ENCODE measurements around the gene CRISP3.

The CRISP3 gene

DNA sequence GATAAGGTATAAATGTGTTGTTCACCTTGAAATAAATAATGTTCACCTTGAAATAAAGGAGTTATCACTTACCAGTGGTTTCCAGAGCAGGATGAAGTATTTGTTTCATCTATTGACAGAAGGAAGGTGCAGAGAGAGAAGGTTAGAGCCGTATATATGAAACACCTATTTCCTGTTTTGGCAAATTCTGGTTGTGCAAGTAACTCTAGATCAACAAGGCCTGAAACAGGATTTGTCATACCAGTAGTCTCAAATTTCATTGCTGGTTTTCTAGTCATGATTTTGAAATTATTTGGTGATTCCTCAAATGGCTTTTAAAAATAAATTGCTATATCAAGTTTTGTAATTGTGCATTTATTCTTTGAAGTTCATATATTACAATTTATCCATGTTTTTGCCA lies at the start of gene CRISP3:
Gene CRISP3 (minus strand): TSS at position 130 of the 400 bp plus-strand sequence. CDS start 21 bp downstream, at position 109.
- no peaks in the 10 kb centered on the region for H3K4me1 Mint-ChIP-seq (ENCODE audit: low read depth)
- H3K9me3 Mint-ChIP-seq (ENCODE audit: low read depth): peaks cover 4% of the 10 kb centered on the region
- H3K36me3 Mint-ChIP-seq: no peaks in the 10 kb centered on the region
- no peaks in the 10 kb centered on the region for H3K27me3 Mint-ChIP-seq
- H3K4me3 Mint-ChIP-seq: no peak within 1 kb of the TSS
- H3K27ac Mint-ChIP-seq: no peak within 1 kb of the TSS

GRCh38 chr6:49790341-49790740 lies 46.2 kb upstream of the CRISP3 start:
- Mint-ChIP-seq H3K36me3 (no peaks in the 10 kb centered on the region), H3K9me3 (ENCODE audit: low read depth) (no peaks in the 10 kb centered on the region), H3K4me3 (no peak overlapping the region), H3K4me1 (ENCODE audit: low read depth) (no peaks in the 10 kb centered on the region), H3K27ac (no peak overlapping the region), H3K27me3 (no peaks in the 10 kb centered on the region)

- H3K4me1 Mint-ChIP-seq (ENCODE audit: low read depth): no peaks in the 10 kb centered on the region
Measured at GRCh38 chr6:49787176-49787575, 43.0 kb upstream of the CRISP3 start, which contains the start of gene PGK2. TSS of gene PGK2 (minus strand) at chr6:49787285. CDS start at chr6:49787187, 98 bp downstream.

DNA sequence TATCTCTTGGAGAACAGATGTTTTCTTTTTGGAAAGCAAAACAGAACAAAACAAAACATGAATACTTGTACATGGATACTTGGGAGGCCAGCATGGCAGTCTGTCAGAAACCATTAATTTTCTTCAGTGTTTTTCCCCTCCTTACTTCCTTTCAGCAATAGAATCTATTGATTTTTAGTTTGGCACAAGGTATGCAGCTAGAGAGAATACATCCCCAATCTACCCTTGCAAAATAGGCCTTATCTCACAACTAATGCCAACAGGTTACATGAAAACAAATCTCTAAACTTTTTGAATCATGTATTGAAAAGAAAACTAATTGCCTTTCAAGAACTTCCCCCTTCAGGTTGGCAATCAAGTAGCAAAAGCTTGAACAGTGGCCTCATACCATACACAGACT lies 40.1 kb upstream of the CRISP3 start:
- Mint-ChIP-seq H3K4me1 (ENCODE audit: low read depth) (no peaks in the 10 kb centered on the region), H3K4me3 (no peak overlapping the region), H3K9me3 (ENCODE audit: low read depth) (no peaks in the 10 kb centered on the region), H3K27me3 (no peaks in the 10 kb centered on the region), H3K27ac (no peak overlapping the region), H3K36me3 (no peaks in the 10 kb centered on the region)

More at GRCh38 chr6:49787176-49787575, 43.0 kb upstream of the CRISP3 start, which contains the start of gene PGK2:
- Mint-ChIP-seq H3K36me3 (no peaks in the 10 kb centered on the region), H3K9me3 (ENCODE audit: low read depth) (no peaks in the 10 kb centered on the region), H3K27me3 (no peaks in the 10 kb centered on the region), H3K27ac (no peak within 1 kb of the TSS), H3K4me3 (no peak within 1 kb of the TSS)

- no peak overlapping the region for H3K27ac Mint-ChIP-seq
- no peaks in the 10 kb centered on the region for H3K36me3 Mint-ChIP-seq
- no peaks in the 10 kb centered on the region for H3K27me3 Mint-ChIP-seq
- H3K4me1 Mint-ChIP-seq (ENCODE audit: low read depth): no peaks in the 10 kb centered on the region
- no peaks in the 10 kb centered on the region for H3K9me3 Mint-ChIP-seq (ENCODE audit: low read depth)
- H3K4me3 Mint-ChIP-seq: no peak overlapping the region
Measured at GRCh38 chr6:49782725-49783124, 38.5 kb upstream of the CRISP3 start.

GRCh38 chr6:49782293-49782692 lies 38.1 kb upstream of the CRISP3 start:
- H3K4me1 Mint-ChIP-seq (ENCODE audit: low read depth): no peaks in the 10 kb centered on the region
- no peaks in the 10 kb centered on the region for H3K27me3 Mint-ChIP-seq
- no peak overlapping the region for H3K27ac Mint-ChIP-seq
- no peaks in the 10 kb centered on the region for H3K9me3 Mint-ChIP-seq (ENCODE audit: low read depth)
- no peaks in the 10 kb centered on the region for H3K36me3 Mint-ChIP-seq
- no peak overlapping the region for H3K4me3 Mint-ChIP-seq

DNA sequence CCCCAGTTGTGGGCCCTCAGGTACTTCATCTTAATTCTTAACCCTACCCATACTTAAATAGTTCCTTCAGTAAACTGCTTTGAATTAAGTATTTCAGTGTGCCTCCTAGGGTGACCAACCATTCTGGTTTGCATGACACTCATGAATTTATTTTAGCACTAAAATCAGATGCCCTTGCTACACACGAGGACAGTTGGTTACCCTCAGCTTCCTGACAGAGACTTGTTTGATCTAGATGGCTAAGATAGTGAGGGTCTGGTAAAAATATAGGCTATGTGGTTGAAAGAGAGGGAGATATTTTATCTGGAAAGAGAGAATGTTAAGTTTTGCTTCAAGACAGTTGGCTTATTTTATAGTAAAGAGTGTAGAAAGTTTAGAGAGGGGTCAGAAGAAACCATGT lies 32.3 kb upstream of the CRISP3 start:
- H3K4me1 Mint-ChIP-seq (ENCODE audit: low read depth): no peaks in the 10 kb centered on the region

GRCh38 chr6:49775043-49775442 lies 30.9 kb upstream of the CRISP3 start:
- H3K36me3 Mint-ChIP-seq: no peaks in the 10 kb centered on the region
- H3K27me3 Mint-ChIP-seq: no peaks in the 10 kb centered on the region
- no peak overlapping the region for H3K4me3 Mint-ChIP-seq
- no peak overlapping the region for H3K27ac Mint-ChIP-seq
- no peaks in the 10 kb centered on the region for H3K9me3 Mint-ChIP-seq (ENCODE audit: low read depth)
- H3K4me1 Mint-ChIP-seq (ENCODE audit: low read depth): no peaks in the 10 kb centered on the region

More for the DNA sequence above, 32.3 kb upstream of the CRISP3 start:
- Mint-ChIP-seq H3K36me3 (no peaks in the 10 kb centered on the region), H3K4me3 (no peak overlapping the region), H3K9me3 (ENCODE audit: low read depth) (no peaks in the 10 kb centered on the region), H3K27me3 (no peaks in the 10 kb centered on the region), H3K27ac (no peak overlapping the region)

DNA sequence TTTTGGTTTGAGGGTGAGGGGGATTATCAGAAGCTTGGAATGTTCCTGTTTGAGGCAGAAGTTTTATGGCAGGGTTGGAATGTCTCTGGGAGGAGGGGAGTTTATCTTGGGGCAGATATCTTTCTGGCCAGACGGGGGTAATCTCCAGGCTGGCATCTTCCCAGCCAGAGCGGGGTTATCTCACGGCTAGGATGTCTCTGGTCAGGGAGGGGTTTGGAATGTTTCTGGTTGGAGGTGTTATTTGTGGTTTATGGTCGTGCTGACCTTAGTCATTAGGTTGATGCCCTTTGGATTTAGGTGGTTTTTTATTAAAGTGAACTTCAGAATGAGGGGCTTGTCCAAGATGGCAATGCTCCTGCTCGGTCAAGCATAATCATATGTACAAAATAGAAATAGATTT lies 28.1 kb upstream of the CRISP3 start:
- Mint-ChIP-seq H3K36me3 (no peaks in the 10 kb centered on the region), H3K27me3 (no peaks in the 10 kb centered on the region), H3K4me3 (no peak overlapping the region), H3K27ac (no peak overlapping the region), H3K9me3 (ENCODE audit: low read depth) (peaks cover 5% of the 10 kb centered on the region), H3K4me1 (ENCODE audit: low read depth) (no peaks in the 10 kb centered on the region)

- H3K27ac Mint-ChIP-seq: no peak overlapping the region
- no peaks in the 10 kb centered on the region for H3K36me3 Mint-ChIP-seq
- H3K9me3 Mint-ChIP-seq (ENCODE audit: low read depth): peaks cover 5% of the 10 kb centered on the region
- H3K27me3 Mint-ChIP-seq: no peaks in the 10 kb centered on the region
- H3K4me3 Mint-ChIP-seq: no peak overlapping the region
- H3K4me1 Mint-ChIP-seq (ENCODE audit: low read depth): no peaks in the 10 kb centered on the region
Measured at GRCh38 chr6:49766762-49767161, 22.6 kb upstream of the CRISP3 start.

- H3K4me3 Mint-ChIP-seq: no peak overlapping the region
- peaks cover 5% of the 10 kb centered on the region for H3K9me3 Mint-ChIP-seq (ENCODE audit: low read depth)
- H3K36me3 Mint-ChIP-seq: no peaks in the 10 kb centered on the region
- H3K27me3 Mint-ChIP-seq: no peaks in the 10 kb centered on the region
- H3K4me1 Mint-ChIP-seq (ENCODE audit: low read depth): no peaks in the 10 kb centered on the region
- H3K27ac Mint-ChIP-seq: no peak overlapping the region
Measured at GRCh38 chr6:49764571-49765236, 20.5 kb upstream of the CRISP3 start.

GRCh38 chr6:49743429-49743828 lies 759 bp downstream of the CRISP3 start:
- Mint-ChIP-seq H3K4me1 (ENCODE audit: low read depth) (no peaks in the 10 kb centered on the region), H3K27ac (no peak overlapping the region)

DNA sequence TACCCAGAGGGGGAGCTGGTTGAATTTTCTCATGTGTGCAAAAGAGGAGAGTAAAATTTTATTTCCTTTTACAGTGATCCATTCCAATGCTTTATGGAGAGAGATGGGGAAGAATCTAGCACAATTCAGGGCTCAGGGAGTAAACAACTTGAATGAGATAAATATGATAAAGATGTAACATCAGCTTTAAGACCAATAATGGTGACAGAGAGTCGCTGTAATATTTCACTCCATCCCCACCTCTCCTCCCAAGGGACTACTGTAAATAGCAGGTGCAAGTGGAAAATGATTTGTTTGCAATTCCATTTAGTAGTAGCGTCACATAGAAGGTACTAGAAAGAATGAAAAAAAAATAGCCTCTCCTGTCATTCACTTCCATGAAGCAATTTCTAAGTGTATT lies 4.8 kb downstream of the CRISP3 start:
- Mint-ChIP-seq H3K27me3 (no peaks in the 10 kb centered on the region), H3K4me1 (ENCODE audit: low read depth) (no peaks in the 10 kb centered on the region), H3K9me3 (ENCODE audit: low read depth) (peaks cover 4% of the 10 kb centered on the region), H3K27ac (no peak overlapping the region), H3K36me3 (no peaks in the 10 kb centered on the region), H3K4me3 (no peak overlapping the region)

More at GRCh38 chr6:49743429-49743828, 759 bp downstream of the CRISP3 start:
- Mint-ChIP-seq H3K9me3 (ENCODE audit: low read depth) (peaks cover 4% of the 10 kb centered on the region), H3K27me3 (no peaks in the 10 kb centered on the region), H3K36me3 (no peaks in the 10 kb centered on the region), H3K4me3 (no peak overlapping the region)

DNA sequence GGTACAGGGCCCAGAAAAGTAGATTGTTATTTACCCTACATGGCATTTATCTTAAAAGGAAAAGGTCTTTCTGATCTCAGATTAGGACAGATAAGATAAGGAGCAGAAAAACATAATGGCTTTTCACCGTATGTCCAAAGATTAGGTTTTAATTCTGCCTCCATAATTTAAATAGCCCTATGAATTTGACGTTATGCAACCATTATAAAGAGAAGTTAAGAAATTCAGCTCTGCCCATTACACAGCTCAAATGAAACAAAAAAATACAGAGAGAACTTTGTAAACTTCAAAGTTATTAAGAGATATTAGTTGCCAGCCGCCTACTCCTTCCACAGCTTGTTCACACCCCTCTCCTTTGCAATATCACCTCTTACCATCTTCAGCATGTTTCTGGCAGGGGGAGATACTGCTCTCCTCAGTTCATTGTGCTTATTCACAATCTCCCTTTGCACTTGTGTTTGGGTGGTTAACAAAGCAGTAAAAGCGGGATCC lies 8.1 kb downstream of the CRISP3 start:
- Mint-ChIP-seq H3K4me3 (no peak overlapping the region), H3K36me3 (no peaks in the 10 kb centered on the region), H3K27ac (no peak overlapping the region), H3K4me1 (ENCODE audit: low read depth) (no peaks in the 10 kb centered on the region), H3K9me3 (ENCODE audit: low read depth) (peaks cover 1% of the 10 kb centered on the region), H3K27me3 (no peaks in the 10 kb centered on the region)

- H3K4me1 Mint-ChIP-seq (ENCODE audit: low read depth): no peaks in the 10 kb centered on the region
- peaks cover under 1% of the 10 kb centered on the region for H3K9me3 Mint-ChIP-seq (ENCODE audit: low read depth)
- H3K4me3 Mint-ChIP-seq: no peak overlapping the region
- H3K27ac Mint-ChIP-seq: no peak overlapping the region
- no peaks in the 10 kb centered on the region for H3K27me3 Mint-ChIP-seq
- no peaks in the 10 kb centered on the region for H3K36me3 Mint-ChIP-seq
Measured at GRCh38 chr6:49733680-49734079, 10.5 kb downstream of the CRISP3 start.

GRCh38 chr6:49732781-49733180 lies 11.4 kb downstream of the CRISP3 start:
- Mint-ChIP-seq H3K36me3 (no peaks in the 10 kb centered on the region), H3K27ac (no peak overlapping the region), H3K4me1 (ENCODE audit: low read depth) (no peaks in the 10 kb centered on the region), H3K27me3 (no peaks in the 10 kb centered on the region), H3K9me3 (ENCODE audit: low read depth) (peaks cover 2% of the 10 kb centered on the region), H3K4me3 (no peak overlapping the region)

All from activated naive CD8-positive, alpha-beta T cell (primary cell).